Measurements from ENCODE around the gene KMT2C. TPM values are rescaled to one million over a fixed set of nuclear protein-coding genes. Genes with fewer than 3 reads are reported as not detected.

The KMT2C gene
- total RNA-seq, 1 experiment from 2014 or later: 45.4 TPM

GRCh38 chr7:152464312-152465118, 28.7 kb upstream of the KMT2C start (continued):
- TF ChIP-seq ARID4B (CRISPR knock-in tag; IDR thresholded peaks at IDR 0.05; ENCODE audit: borderline replicate concordance) (peak; percentile 27; the same call in 1 of the 2 replicates), NR2C2 (CRISPR knock-in tag; IDR thresholded peaks at IDR 0.05) (0 out of 2 replicates have a peak, but pooled peaks have one; percentile 26), IRF2 (CRISPR knock-in tag; IDR thresholded peaks at IDR 0.05; ENCODE audit: borderline replicate concordance, low read depth) (no peak), RELA (CRISPR knock-in tag; IDR thresholded peaks at IDR 0.05; ENCODE audit: borderline replicate concordance) (no peak), CREM (CRISPR knock-in tag; IDR thresholded peaks at IDR 0.05) (no peak), ZNF263 (CRISPR knock-in tag; IDR thresholded peaks at IDR 0.05; ENCODE audit: low read depth) (peak; percentile 65; the same call in 1 of the 2 replicates), ZNF219 (CRISPR knock-in tag; IDR thresholded peaks at IDR 0.05; ENCODE audit: borderline replicate concordance) (peak; percentile 90), HMGXB4 (CRISPR knock-in tag; IDR thresholded peaks at IDR 0.05) (peak; percentile 66)
- TF ChIP-seq, protein P1, sequence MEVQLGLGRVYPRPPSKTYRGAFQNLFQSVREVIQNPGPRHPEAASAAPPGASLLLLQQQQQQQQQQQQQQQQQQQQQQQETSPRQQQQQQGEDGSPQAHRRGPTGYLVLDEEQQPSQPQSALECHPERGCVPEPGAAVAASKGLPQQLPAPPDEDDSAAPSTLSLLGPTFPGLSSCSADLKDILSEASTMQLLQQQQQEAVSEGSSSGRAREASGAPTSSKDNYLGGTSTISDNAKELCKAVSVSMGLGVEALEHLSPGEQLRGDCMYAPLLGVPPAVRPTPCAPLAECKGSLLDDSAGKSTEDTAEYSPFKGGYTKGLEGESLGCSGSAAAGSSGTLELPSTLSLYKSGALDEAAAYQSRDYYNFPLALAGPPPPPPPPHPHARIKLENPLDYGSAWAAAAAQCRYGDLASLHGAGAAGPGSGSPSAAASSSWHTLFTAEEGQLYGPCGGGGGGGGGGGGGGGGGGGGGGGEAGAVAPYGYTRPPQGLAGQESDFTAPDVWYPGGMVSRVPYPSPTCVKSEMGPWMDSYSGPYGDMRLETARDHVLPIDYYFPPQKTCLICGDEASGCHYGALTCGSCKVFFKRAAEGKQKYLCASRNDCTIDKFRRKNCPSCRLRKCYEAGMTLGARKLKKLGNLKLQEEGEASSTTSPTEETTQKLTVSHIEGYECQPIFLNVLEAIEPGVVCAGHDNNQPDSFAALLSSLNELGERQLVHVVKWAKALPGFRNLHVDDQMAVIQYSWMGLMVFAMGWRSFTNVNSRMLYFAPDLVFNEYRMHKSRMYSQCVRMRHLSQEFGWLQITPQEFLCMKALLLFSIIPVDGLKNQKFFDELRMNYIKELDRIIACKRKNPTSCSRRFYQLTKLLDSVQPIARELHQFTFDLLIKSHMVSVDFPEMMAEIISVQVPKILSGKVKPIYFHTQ (CRISPR knock-in tag; IDR thresholded peaks at IDR 0.05): no peak
- TF ChIP-seq, protein P2, sequence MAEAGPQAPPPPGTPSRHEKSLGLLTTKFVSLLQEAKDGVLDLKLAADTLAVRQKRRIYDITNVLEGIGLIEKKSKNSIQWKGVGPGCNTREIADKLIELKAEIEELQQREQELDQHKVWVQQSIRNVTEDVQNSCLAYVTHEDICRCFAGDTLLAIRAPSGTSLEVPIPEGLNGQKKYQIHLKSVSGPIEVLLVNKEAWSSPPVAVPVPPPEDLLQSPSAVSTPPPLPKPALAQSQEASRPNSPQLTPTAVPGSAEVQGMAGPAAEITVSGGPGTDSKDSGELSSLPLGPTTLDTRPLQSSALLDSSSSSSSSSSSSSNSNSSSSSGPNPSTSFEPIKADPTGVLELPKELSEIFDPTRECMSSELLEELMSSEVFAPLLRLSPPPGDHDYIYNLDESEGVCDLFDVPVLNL (CRISPR knock-in tag; IDR thresholded peaks at IDR 0.05; ENCODE audit: borderline replicate concordance, low read depth): 0 out of 2 replicates have a peak, but pooled peaks have one; percentile 3
- TF ChIP-seq, protein P3, sequence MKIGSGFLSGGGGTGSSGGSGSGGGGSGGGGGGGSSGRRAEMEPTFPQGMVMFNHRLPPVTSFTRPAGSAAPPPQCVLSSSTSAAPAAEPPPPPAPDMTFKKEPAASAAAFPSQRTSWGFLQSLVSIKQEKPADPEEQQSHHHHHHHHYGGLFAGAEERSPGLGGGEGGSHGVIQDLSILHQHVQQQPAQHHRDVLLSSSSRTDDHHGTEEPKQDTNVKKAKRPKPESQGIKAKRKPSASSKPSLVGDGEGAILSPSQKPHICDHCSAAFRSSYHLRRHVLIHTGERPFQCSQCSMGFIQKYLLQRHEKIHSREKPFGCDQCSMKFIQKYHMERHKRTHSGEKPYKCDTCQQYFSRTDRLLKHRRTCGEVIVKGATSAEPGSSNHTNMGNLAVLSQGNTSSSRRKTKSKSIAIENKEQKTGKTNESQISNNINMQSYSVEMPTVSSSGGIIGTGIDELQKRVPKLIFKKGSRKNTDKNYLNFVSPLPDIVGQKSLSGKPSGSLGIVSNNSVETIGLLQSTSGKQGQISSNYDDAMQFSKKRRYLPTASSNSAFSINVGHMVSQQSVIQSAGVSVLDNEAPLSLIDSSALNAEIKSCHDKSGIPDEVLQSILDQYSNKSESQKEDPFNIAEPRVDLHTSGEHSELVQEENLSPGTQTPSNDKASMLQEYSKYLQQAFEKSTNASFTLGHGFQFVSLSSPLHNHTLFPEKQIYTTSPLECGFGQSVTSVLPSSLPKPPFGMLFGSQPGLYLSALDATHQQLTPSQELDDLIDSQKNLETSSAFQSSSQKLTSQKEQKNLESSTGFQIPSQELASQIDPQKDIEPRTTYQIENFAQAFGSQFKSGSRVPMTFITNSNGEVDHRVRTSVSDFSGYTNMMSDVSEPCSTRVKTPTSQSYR (CRISPR knock-in tag; IDR thresholded peaks at IDR 0.05): 0 out of 2 replicates have a peak, but pooled peaks have one; percentile 13
